Neural progenitor cell (in vitro differentiated cells): Measurements from ENCODE around the gene MAP6. TPM values are rescaled to one million over a fixed set of nuclear protein-coding genes. Genes with fewer than 3 reads are reported as not detected.

ENCODE experiments used
- DNase-seq: peaks from one replicate; pipeline ENCODE4 v3.0.0-alpha.2; 2016; ENCODE audit warnings: low spot score
- H2AFZ ChIP-seq: fragments of 200-600 bp; sonication (generic); replicated peaks from 2 replicates; pipeline ENCODE4 v1.6.1; 2016; ENCODE audit warnings: antibody characterized with exemption
- H3F3A ChIP-seq: fragments of 200-600 bp; sonication (generic); 2 replicates; pipeline ENCODE4 v1.6.1; 2016; ENCODE audit warnings: antibody characterized with exemption, low read depth
- H3K27ac ChIP-seq: fragments of 200-600 bp; sonication (generic); 2 replicates; pipeline ENCODE4 v1.5.1; 2016; ENCODE audit warnings: mild to moderate bottlenecking
- H3K27me3 ChIP-seq: fragments of 200-600 bp; sonication (generic); 2 replicates; pipeline ENCODE4 v1.6.1; 2016; ENCODE audit warnings: mild to moderate bottlenecking, moderate library complexity
- H3K36me3 ChIP-seq: fragments of 200-600 bp; sonication (generic); 2 replicates; pipeline ENCODE4 v1.5.1; 2016
- H3K4me1 ChIP-seq: fragments of 200-600 bp; sonication (generic); 2 replicates; pipeline ENCODE4 v1.6.1; 2016; ENCODE audit warnings: mixed run types
- H3K4me2 ChIP-seq: fragments of 200-600 bp; sonication (generic); 2 replicates; pipeline ENCODE4 v1.6.1; 2016
- H3K4me3 ChIP-seq: fragments of 200-600 bp; sonication (generic); 2 replicates; pipeline ENCODE4 v1.5.1; 2016
- H3K79me2 ChIP-seq: fragments of 200-600 bp; sonication (generic); 2 replicates; pipeline ENCODE4 v1.6.1; 2016; ENCODE audit warnings: low read depth
- H3K9ac ChIP-seq: fragments of 200-600 bp; sonication (generic); 2 replicates; pipeline ENCODE4 v1.6.1; 2016
- H3K9me3 ChIP-seq: fragments of 200-600 bp; sonication (generic); 2 replicates; pipeline ENCODE4 v1.5.1; 2016; ENCODE audit warnings: low read depth
- H4K20me1 ChIP-seq: fragments of 200-600 bp; sonication (generic); 2 replicates; pipeline ENCODE4 v1.6.1; 2016; ENCODE audit warnings: low read depth
- H3K27ac Mint-ChIP-seq: 3 replicates; pipeline ENCODE4 v1.8.0; 2021; ENCODE audit warnings: mixed read lengths
- H3K27me3 Mint-ChIP-seq: 2 replicates; pipeline ENCODE4 v1.8.0; 2022; ENCODE audit warnings: low read depth, mild to moderate bottlenecking, inconsistent platforms, moderate library complexity, mixed read lengths; ENCODE audit not compliant: insufficient read depth
- H3K36me3 Mint-ChIP-seq: 3 replicates; pipeline ENCODE4 v1.8.0; 2021; ENCODE audit warnings: mixed read lengths
- H3K4me1 Mint-ChIP-seq: 3 replicates; pipeline ENCODE4 v1.8.0; 2021; ENCODE audit warnings: mixed read lengths
- H3K4me3 Mint-ChIP-seq: 3 replicates; pipeline ENCODE4 v1.8.0; 2021; ENCODE audit warnings: mild to moderate bottlenecking, moderate library complexity, mixed read lengths
- H3K9me3 Mint-ChIP-seq: 3 replicates; pipeline ENCODE4 v1.8.0; 2020; ENCODE audit warnings: mixed read lengths
- EZH2 ChIP-seq: fragments of 200-600 bp; sonication (generic); IDR thresholded peaks from 2 replicates; pipeline ENCODE4 v1.6.1; 2017; ENCODE audit warnings: antibody characterized with exemption, mild to moderate bottlenecking, moderate library complexity
- EZH2phosphoT487 ChIP-seq: fragments of 200-600 bp; sonication (generic); IDR thresholded peaks from 2 replicates; pipeline ENCODE4 v1.6.1; 2017; ENCODE audit warnings: antibody characterized with exemption
- total RNA-seq: library from RNA; depleted of rRNA; stranded (reverse); fragments of >200 nt; gene quantifications from 2 replicates; pipeline ENCODE4 v1.2.3, GENCODE V29; 2015; ENCODE audit warnings: low replicate concordance
- TF ChIP-seq, protein P1 (sequence below): fragments of 200-600 bp; sonication (generic); IDR thresholded peaks from 2 replicates; pipeline ENCODE4 v1.5.1; 2017; ENCODE audit warnings: antibody characterized with exemption, mild to moderate bottlenecking

The MAP6 gene
- total RNA-seq, 1 donor from 2014 or later, result 9.9 TPM

DNA sequence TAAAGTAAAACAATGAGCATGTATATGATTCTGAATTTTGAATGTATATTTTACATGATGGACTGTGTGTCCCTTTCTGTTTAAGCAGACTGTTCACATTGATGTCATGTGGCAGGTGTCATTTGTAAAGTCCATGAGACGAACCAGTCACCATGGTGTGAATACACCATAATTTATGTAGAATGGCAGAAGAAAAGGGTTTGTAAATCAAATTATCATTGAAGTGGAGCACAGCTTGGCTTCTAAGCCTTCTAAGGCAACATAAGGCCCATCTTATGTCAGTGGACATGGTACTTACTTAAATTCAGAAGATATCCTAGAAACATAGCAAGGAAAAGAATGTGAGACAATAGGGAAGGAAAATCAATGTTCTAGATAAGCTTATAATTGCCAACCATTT, 4.4 kb downstream of the MAP6 start:
- Histone ChIP-seq H3K9ac (no peak overlapping the region), H3K36me3 (no peaks in the 10 kb centered on the region), H2AFZ (no peak overlapping the region), H3K79me2 (no peaks in the 10 kb centered on the region), H3K4me2 (peak overlapping the region; percentile 39), H3K4me3 (no peak overlapping the region), H3K27me3 (peaks cover 54% of the 10 kb centered on the region), H3K9me3 (no peaks in the 10 kb centered on the region), H4K20me1 (peaks cover 17% of the 10 kb centered on the region), H3K27ac (no peak overlapping the region), H3F3A (peaks cover 45% of the 10 kb centered on the region), H3K4me1 (peaks cover 23% of the 10 kb centered on the region)
- no peak for DNase-seq
- H3K4me1 Mint-ChIP-seq, result peaks cover 47% of the 10 kb centered on the region
- peaks cover 9% of the 10 kb centered on the region for H3K27me3 Mint-ChIP-seq
- TF ChIP-seq EZH2phosphoT487 (peak; percentile 17), EZH2 (no peak)
- TF ChIP-seq, protein P1, sequence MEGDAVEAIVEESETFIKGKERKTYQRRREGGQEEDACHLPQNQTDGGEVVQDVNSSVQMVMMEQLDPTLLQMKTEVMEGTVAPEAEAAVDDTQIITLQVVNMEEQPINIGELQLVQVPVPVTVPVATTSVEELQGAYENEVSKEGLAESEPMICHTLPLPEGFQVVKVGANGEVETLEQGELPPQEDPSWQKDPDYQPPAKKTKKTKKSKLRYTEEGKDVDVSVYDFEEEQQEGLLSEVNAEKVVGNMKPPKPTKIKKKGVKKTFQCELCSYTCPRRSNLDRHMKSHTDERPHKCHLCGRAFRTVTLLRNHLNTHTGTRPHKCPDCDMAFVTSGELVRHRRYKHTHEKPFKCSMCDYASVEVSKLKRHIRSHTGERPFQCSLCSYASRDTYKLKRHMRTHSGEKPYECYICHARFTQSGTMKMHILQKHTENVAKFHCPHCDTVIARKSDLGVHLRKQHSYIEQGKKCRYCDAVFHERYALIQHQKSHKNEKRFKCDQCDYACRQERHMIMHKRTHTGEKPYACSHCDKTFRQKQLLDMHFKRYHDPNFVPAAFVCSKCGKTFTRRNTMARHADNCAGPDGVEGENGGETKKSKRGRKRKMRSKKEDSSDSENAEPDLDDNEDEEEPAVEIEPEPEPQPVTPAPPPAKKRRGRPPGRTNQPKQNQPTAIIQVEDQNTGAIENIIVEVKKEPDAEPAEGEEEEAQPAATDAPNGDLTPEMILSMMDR, result no peak
- peaks cover 7% of the 10 kb centered on the region for H3K9me3 Mint-ChIP-seq
- H3K27ac Mint-ChIP-seq, result peak overlapping the region; percentile 80
- peaks cover 21% of the 10 kb centered on the region for H3K36me3 Mint-ChIP-seq
- peak overlapping the region; percentile 65 for H3K4me3 Mint-ChIP-seq

DNA sequence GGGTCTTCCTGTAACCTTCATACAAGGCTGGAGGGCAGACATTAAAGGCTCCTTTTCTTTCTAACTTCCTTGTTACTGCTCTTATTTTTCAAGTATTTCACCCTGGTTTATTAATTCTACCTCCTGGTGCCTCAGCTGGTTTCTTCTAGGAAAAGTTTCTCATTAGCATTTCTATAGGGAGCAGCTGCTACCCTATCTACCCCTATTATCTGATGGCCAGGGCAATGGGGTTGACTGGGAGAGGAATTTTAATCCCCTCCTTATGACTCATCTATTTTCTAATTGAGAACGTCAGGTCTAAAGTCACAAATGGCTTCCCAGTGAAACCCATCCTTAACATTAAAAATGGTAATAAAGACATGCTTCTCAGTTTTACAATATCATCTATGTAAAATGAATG, 5.0 kb downstream of the MAP6 start:
- Mint-ChIP-seq H3K4me1 (peaks cover 43% of the 10 kb centered on the region), H3K9me3 (peaks cover 7% of the 10 kb centered on the region), H3K36me3 (peaks cover 23% of the 10 kb centered on the region), H3K4me3 (peak overlapping the region; percentile 68), H3K27ac (peak overlapping the region; percentile 97), H3K27me3 (peaks cover 6% of the 10 kb centered on the region)
- Histone ChIP-seq H3F3A (peaks cover 39% of the 10 kb centered on the region), H3K4me3 (no peak overlapping the region), H3K27ac (no peak overlapping the region), H4K20me1 (peaks cover 11% of the 10 kb centered on the region), H3K4me1 (peaks cover 23% of the 10 kb centered on the region), H3K9me3 (no peaks in the 10 kb centered on the region), H3K27me3 (peaks cover 48% of the 10 kb centered on the region), H3K79me2 (no peaks in the 10 kb centered on the region), H2AFZ (no peak overlapping the region), H3K9ac (no peak overlapping the region), H3K4me2 (peak overlapping the region; percentile 39), H3K36me3 (no peaks in the 10 kb centered on the region)
- TF ChIP-seq, protein P1, result no peak
- TF ChIP-seq EZH2phosphoT487, result no peak
- TF ChIP-seq EZH2, result no peak
- DNase-seq, result peak; percentile 43

DNA sequence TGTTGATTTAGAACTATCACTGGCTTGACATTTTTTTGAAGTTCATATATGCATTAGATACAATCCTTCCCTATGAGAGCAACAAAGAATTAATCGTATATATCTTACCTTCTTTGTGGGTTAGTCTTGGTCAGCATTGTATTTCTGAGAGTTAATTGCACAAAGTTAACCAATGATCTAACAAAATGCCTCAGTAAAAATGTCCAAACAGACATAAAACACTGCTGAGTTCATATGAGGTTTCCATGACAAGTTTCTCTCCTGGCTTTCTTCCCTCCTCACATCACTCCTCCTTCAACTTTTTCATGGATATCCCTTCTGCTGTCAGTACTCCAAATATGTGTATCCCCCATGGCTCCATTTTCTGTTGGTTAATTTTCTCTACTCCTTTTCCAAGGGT, 9.0 kb downstream of the MAP6 start:
- Histone ChIP-seq H4K20me1 (no peaks in the 10 kb centered on the region), H3K9me3 (no peaks in the 10 kb centered on the region), H3K79me2 (no peaks in the 10 kb centered on the region), H3K27me3 (peaks cover 8% of the 10 kb centered on the region), H3F3A (peaks cover 12% of the 10 kb centered on the region), H2AFZ (no peak overlapping the region), H3K4me3 (no peak overlapping the region), H3K4me1 (peaks cover 30% of the 10 kb centered on the region), H3K36me3 (no peaks in the 10 kb centered on the region), H3K27ac (no peak overlapping the region), H3K9ac (no peak overlapping the region), H3K4me2 (no peak overlapping the region)
- Mint-ChIP-seq H3K27ac (peak overlapping the region; percentile 6), H3K9me3 (peaks cover 7% of the 10 kb centered on the region), H3K36me3 (peaks cover 37% of the 10 kb centered on the region), H3K27me3 (peaks cover 3% of the 10 kb centered on the region), H3K4me3 (no peak overlapping the region), H3K4me1 (peaks cover 45% of the 10 kb centered on the region)
- DNase-seq, result no peak
- TF ChIP-seq EZH2phosphoT487 (no peak), EZH2 (no peak)
- TF ChIP-seq, protein P1, result no peak
